Measurements from ENCODE around the gene LACTB.

Gene LACTB

DNA sequence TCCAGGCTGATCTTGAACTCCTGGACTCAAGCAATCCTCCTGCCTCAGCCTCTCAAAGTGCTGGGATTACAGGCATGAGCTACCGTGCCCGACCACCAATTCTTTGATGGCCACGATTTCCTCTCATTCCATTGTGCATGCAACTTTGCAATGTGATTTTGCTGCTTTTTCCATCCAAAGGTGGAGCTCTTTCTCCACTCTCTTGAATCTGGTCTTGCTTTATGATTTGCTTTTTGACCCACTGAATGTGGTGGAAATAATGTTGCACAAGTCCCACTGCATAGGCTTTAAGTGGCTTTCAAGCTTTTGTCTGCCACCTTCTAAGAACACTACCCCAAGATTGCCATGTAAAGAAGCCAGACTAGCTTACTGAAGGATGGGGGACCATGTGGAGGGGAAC lies 25.0 kb downstream of the LACTB start:
- H3K27ac ChIP-seq (replicated peaks) = no peak overlapping the region
- DNase-seq (ENCODE audit: low read depth in 1 of 2, low spot score in 1 of 2) = peak in 1 of 2 experiments; percentile 7
- TF ChIP-seq CTCF (IDR thresholded peaks at IDR 0.05; ENCODE audit: insufficient read depth, low read length) (no peak), SPI1 (IDR thresholded peaks at IDR 0.05; ENCODE audit: borderline replicate concordance, low read depth) (no peak), GABPA (IDR thresholded peaks at IDR 0.05; ENCODE audit: low read depth) (no peak), POLR2AphosphoS5 (IDR thresholded peaks at IDR 0.05; ENCODE audit: low read depth) (no peak)
- TF ChIP-seq, protein P1, sequence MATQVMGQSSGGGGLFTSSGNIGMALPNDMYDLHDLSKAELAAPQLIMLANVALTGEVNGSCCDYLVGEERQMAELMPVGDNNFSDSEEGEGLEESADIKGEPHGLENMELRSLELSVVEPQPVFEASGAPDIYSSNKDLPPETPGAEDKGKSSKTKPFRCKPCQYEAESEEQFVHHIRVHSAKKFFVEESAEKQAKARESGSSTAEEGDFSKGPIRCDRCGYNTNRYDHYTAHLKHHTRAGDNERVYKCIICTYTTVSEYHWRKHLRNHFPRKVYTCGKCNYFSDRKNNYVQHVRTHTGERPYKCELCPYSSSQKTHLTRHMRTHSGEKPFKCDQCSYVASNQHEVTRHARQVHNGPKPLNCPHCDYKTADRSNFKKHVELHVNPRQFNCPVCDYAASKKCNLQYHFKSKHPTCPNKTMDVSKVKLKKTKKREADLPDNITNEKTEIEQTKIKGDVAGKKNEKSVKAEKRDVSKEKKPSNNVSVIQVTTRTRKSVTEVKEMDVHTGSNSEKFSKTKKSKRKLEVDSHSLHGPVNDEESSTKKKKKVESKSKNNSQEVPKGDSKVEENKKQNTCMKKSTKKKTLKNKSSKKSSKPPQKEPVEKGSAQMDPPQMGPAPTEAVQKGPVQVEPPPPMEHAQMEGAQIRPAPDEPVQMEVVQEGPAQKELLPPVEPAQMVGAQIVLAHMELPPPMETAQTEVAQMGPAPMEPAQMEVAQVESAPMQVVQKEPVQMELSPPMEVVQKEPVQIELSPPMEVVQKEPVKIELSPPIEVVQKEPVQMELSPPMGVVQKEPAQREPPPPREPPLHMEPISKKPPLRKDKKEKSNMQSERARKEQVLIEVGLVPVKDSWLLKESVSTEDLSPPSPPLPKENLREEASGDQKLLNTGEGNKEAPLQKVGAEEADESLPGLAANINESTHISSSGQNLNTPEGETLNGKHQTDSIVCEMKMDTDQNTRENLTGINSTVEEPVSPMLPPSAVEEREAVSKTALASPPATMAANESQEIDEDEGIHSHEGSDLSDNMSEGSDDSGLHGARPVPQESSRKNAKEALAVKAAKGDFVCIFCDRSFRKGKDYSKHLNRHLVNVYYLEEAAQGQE (IDR thresholded peaks at IDR 0.05; ENCODE audit: insufficient replicate concordance, low read depth) = no peak
- H3K27me3 ChIP-seq (ENCODE audit: insufficient read depth, poor library complexity, severe bottlenecking) = no peaks in the 10 kb centered on the region
- H3K4me3 ChIP-seq (replicated peaks; ENCODE audit: insufficient read depth, low read length) = no peak overlapping the region

DNA sequence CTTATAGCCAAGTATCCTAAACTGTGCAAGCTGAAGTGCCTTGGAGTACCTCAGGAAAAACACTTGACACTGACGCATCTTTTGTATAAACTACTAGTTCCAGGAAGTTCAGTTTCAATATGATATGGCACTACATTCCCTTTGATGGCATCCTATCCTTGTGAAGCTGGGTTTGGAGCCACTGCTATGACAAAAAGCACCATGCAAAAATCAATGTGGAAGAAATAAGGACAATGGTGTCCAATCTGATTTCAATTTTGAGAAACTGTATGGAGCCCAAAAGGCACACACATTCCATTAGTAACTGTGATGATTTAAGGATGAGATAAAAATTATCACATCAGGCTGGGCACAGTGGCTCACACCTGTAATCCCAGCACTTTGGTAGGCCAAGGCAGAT lies 30.0 kb downstream of the LACTB start:
- Histone ChIP-seq H3K27ac (replicated peaks) (no peak overlapping the region), H3K27me3 (ENCODE audit: insufficient read depth, poor library complexity, severe bottlenecking) (no peaks in the 10 kb centered on the region), H3K4me3 (replicated peaks; ENCODE audit: insufficient read depth, low read length) (no peak overlapping the region)
- DNase-seq (ENCODE audit: low read depth in 1 of 2, low spot score in 1 of 2) = no peak
- TF ChIP-seq POLR2AphosphoS5 (IDR thresholded peaks at IDR 0.05; ENCODE audit: low read depth) = no peak
- no peak for TF ChIP-seq SPI1 (IDR thresholded peaks at IDR 0.05; ENCODE audit: borderline replicate concordance, low read depth)
- TF ChIP-seq CTCF (IDR thresholded peaks at IDR 0.05; ENCODE audit: insufficient read depth, low read length) = no peak
- TF ChIP-seq, protein P1 (IDR thresholded peaks at IDR 0.05; ENCODE audit: insufficient replicate concordance, low read depth) = no peak
- no peak for TF ChIP-seq GABPA (IDR thresholded peaks at IDR 0.05; ENCODE audit: low read depth)

DNA sequence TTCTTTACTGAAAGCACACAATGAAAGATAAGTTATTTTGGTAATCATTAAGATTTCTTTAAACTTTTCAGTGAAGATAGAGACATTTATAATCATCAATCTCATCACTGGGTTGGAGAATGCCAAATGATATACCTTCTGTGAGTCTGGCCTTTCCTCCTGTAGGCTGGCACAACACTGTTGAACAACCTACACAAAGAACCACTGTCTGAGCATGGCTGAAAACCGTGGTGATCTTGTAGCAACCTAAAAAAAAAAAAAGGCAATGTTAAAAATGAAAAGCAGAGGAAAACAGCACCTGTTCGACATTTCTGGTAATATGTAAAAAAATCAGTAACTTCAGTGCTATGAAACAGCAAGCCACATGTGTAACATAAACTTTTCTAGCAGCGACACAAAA lies 33.8 kb downstream of the LACTB start:
- Histone ChIP-seq H3K27ac (replicated peaks) (no peak overlapping the region), H3K27me3 (ENCODE audit: insufficient read depth, poor library complexity, severe bottlenecking) (no peaks in the 10 kb centered on the region), H3K4me3 (replicated peaks; ENCODE audit: insufficient read depth, low read length) (no peak overlapping the region)
- DNase-seq (ENCODE audit: low read depth in 1 of 2, low spot score in 1 of 2) = no peak
- no peak for TF ChIP-seq GABPA (IDR thresholded peaks at IDR 0.05; ENCODE audit: low read depth)

DNA sequence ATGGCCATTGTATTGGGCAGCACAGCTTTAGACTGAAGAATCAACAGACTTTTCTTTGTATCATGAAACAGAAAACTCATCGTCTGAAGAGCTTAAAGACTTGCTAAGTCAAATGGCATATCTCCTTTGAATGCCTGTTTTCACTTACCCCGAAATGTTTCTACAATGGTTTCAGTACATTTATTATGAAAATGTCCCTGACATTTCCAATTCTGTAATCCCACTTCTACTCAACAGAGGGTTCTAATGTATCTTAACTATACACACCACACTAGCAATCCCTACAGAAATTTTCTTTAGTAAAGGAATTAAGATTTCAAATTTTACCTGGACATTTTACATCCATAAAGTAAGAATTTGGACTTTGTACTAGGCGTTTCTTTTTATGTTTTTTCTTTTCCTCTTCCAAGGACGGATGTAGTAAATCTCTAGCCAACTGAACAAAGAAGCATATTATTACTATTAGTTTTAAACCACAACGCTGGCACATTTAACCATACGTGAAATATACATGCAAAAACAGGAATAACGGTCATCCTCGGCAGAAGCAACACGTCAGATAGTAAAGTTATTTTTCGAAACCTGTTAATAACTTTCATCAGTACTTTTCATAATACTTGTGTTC lies 34.5 kb downstream of the LACTB start:
- H3K27me3 ChIP-seq (ENCODE audit: insufficient read depth, poor library complexity, severe bottlenecking) = no peaks in the 10 kb centered on the region
- TF ChIP-seq, protein P1 (IDR thresholded peaks at IDR 0.05; ENCODE audit: insufficient replicate concordance, low read depth) = no peak
- no peak for TF ChIP-seq SPI1 (IDR thresholded peaks at IDR 0.05; ENCODE audit: borderline replicate concordance, low read depth)
- no peak for TF ChIP-seq CTCF (IDR thresholded peaks at IDR 0.05; ENCODE audit: insufficient read depth, low read length)
- no peak for TF ChIP-seq POLR2AphosphoS5 (IDR thresholded peaks at IDR 0.05; ENCODE audit: low read depth)
- no peak for TF ChIP-seq GABPA (IDR thresholded peaks at IDR 0.05; ENCODE audit: low read depth)
- peak overlapping the region; percentile 80 for H3K27ac ChIP-seq (replicated peaks)
- no peak for DNase-seq (ENCODE audit: low read depth in 1 of 2, low spot score in 1 of 2)
- peak overlapping the region; percentile 84 for H3K4me3 ChIP-seq (replicated peaks; ENCODE audit: insufficient read depth, low read length)

Data from HL-60 (cell line).